HS-27A (cell line): Measurements from ENCODE around the gene RFC2.
"Not testable (repeated sequence)": the region's sequence is repeated elsewhere in the genome, so short reads cannot be mapped to it uniquely, and the experiment has no call there.

Source experiments
- DNase-seq: peaks from one replicate; pipeline ENCODE4 v3.0.0-alpha.2; 2012; ENCODE audit warnings: low read depth, missing footprints

Gene RFC2

DNA sequence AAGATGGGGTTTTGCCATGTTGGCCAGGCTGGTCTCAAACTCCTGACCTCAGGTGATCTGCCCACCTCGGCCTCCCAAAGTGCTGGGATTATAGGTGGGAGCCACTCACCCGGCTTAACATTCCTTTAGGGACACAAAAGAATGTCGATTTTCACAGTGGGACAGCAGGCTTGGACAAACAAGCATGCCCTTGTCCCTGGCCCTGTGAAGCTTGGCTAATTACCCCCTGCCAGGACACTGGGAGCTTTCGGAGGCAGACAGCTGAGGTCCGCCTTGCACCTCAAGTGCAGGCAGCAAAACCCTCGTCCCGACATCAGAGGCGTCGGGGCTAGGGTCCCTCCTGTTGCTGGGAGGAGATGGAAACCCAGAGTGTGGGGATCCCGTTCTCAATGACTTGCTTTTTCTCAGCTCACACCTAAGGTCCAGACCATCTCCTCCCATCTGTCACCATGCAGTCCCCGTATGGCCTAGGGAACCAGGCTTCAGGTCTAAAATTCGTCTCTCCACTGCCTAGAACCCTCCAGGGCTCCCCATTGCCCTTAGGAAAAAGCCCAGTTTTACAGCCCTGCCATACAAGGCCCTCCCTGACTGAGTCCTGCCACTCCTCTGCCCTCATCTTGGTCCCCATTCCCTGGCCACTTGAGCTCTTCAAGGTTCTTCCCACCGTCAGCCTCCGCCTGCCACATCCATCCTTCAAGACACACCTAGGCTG is 28.7 kb upstream of the RFC2 start:
- DNase-seq: no peak

- DNase-seq: no peak
Observed at GRCh38 chr7:74280985-74281384, 26.8 kb upstream of the RFC2 start.

DNA sequence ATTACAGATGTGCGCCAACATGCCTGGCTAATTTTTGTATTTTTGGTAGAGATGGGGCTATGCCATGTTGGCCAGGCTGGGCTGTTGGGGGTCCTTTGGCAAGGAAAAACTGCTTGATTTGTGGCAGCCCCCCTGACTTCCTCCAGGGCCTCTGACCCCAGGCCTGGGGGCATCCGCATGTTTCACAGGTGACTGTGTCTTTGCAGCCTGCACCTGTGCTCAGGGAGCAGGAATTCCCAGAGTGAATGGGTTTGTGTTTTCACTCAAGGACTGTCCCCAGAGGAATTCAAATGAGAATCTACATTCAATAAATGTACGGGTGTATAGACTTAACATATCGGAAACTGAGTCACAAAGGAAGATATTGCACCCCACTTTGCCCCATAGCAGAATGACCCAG is 23.4 kb upstream of the RFC2 start:
- DNase-seq: no peak

- no peak for DNase-seq
Observed at GRCh38 chr7:74275401-74275881, 21.2 kb upstream of the RFC2 start.

DNA sequence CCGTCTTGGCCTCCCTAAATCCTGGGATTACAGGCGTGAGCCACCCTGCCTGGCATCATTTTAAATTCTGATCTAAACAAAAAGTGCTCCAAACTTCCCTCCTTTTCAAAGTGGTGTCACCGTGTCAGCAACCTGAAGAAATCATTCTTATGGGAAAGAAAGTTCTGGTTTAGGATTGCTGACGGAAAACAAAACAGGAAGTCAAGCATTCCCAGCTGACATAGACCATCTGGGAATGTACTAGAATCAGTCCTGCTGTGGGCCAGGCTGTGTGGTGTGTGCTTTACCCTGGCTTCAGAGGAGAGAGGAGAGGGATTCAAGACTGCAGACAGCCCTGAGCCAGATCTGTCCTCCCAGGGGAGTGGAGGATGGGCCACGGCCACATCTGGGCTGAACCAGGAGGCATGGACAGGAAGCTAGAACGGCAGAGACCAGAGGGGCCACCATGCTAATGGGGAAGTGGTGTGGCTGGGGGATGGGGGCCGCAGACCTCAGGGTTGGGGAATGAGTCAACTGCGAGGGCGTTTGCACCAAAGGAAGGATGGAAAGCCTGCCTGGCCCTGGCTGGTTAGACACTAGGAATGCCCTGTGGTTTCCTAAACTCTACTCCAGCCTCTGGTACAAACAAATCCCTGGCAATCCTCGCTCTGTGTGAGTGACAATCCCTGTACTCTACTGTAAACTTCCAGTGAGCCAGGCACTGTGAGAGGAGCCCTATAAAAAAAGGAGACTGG is 18.3 kb upstream of the RFC2 start:
- peak; percentile 77 for DNase-seq

DNA sequence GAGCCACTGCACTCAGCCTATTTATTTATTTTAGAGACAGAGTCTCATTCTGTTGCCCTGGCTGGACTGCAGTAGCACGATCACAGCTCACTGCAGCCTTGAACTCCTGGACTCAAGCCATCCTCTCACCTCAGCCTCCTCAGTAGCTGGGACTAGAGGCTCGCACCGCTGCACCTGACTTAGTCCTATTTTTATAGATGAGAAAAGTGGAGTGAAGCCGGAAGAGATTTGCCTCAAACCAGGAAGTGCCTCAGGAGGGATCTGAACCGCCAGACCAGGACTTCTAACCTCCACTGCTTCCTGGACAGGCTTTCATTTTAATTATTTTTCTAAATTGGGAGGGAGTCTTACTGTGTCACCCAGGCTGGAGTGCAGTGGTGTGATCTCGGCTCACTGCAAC is 17.5 kb upstream of the RFC2 start:
- no peak for DNase-seq

GRCh38 chr7:74269757-74270277 is 15.6 kb upstream of the RFC2 start:
- no peak for DNase-seq

DNA sequence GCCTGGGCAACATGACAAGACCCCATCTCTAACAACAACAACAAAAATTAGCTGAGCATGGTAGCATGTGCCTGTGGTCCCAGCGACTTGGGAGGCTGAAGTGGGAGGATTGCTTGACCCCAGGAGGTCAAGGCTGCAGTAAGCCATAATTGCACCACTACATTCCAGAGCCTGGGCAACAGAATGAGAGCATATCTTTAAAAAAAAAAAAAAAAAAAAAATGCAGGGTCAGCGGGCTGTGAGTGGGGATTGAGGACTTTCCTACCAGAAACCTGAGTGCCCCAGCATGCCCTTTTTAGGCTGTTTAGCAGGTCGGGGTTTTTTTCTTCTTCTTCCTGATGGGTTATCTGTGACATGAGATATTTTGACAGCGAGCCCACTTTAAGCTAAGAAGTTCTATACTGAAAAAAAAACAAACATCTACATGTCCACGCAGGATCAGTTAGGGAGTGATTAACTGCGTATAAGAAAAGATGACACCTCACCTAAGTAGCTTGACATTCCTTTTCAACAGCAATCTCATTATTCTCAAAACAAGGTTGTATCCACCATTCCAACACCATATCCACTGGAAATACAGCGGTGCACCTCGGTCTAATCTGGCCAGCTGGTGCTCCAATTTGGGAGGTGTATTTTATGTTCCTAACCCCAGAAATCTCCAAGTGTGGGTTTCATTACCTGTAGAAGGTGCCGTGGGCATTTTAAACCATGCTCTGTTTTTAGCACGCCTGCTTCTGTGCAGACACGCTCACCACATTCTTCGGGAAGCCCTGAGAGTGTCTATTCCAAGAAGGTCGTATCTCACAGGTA is 13.8 kb upstream of the RFC2 start:
- DNase-seq: no peak

DNA sequence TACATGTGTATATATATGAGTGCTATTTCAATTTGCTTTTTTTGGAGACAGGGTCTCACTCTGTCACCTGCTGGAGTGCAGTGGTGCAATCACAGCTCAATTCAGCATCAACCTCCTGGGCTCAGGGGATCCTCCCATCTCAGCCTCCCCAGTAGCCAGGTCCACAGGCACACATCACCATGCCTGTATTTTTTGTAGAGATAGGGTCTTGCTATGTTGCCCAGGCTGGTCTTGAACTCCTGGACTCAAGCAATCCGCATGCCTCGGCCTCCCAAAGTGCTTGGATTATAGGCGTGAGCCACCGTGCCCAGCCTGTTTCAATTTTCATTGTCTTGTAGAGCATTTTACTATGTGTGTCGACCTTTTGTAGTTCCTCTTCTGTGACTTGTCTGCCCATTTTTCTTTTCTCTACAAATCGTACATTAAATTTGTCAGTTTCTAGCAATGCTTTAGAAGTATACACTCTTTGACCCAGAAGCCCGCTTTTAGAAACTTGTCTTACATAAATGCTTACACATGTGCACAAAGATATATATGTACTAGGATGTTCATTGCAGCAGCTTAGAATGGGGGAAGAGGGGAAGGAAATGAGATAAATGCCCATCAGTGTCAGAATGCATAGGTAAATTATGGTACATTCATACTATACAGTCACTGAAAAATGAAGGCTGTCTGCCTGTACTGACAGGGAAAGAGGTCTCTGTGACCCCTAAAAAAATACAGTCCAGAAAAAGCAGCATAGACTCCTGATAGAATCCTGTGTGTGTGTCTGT is 12.2 kb upstream of the RFC2 start:
- DNase-seq: no peak

GRCh38 chr7:74263399-74264120 is 9.4 kb upstream of the RFC2 start:
- DNase-seq: no peak

- DNase-seq: no peak
Observed at GRCh38 chr7:74262639-74263398, 8.6 kb upstream of the RFC2 start.

DNA sequence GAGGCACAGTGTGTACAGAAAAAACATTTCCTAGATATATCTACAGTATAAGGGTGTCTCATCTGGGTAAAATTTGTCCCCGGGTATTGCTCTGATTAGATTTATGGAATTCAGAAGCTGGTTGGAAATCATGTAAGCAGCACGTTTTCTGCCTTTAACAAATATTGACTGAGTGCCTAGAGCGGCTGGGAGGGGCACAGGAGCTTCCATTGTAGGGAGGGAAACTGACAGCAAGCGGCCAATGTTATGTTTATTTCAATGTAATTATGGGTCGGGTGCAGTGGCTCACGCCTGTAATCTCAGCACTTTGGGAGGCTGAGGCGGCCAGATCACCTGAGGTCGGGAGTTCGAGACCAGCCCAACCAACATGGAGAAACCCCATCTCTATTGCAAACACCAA is 4.4 kb upstream of the RFC2 start:
- DNase-seq: no peak

- no peak for DNase-seq
Observed at GRCh38 chr7:74256491-74257408, 2.6 kb upstream of the RFC2 start.

DNA sequence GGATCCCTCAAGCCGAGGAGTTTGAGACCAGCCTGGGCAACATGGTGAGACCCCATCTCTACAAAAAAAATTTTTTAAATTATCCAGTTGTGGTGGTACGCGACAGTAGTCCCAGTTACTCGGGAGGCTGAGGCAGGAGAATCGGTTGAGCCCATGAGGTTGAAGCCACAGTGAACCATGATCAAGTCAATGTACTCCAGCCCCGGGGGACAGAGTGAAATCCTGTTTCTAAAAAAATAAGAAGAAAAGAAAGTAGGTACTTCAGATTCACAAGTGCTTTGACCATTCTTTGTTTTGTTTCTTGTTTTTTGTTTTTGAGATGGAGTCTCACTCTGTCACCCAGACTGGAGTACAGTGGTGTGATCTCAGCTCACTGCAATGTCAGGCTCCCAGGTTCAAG is 1.3 kb upstream of the RFC2 start:
- DNase-seq: not testable (repeated sequence)

- DNase-seq: no peak
Observed at GRCh38 chr7:74254858-74255379, 720 bp upstream of the RFC2 start.

GRCh38 chr7:74253835-74254128 is 417 bp downstream of the RFC2 start:
- DNase-seq: no peak

DNA sequence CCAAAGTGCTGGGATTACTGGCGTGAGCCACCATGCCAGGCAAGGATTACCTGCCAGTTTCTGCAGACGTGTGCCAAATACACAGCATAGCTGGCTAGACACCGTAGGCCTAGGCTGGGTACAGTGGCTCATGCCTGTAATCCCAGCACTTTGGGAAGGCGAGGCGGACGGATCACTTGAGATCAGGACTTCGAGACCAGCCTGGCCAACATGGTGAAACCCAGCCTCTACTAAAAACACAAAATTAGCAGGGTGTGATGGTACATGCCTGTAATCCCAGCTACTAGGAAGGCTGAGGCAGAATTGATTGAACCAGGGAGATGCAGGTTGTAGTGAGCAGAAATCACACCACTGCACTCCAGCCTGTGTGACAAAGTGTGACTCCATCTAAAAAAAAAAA is 868 bp downstream of the RFC2 start:
- DNase-seq: no peak

GRCh38 chr7:74252893-74253292 is 1.3 kb downstream of the RFC2 start:
- no peak for DNase-seq

GRCh38 chr7:74249058-74249457 is 5.1 kb downstream of the RFC2 start:
- DNase-seq: not testable (repeated sequence)
